HG03175 (cell line): Measurements from ENCODE around the gene DIAPH3.
A peak's percentile ranks its signal among the peaks of the same experiment; 100 is the strongest.
"Not testable (repeated sequence)": the region's sequence is repeated elsewhere in the genome, so short reads cannot be mapped to it uniquely, and the experiment has no call there.

Source experiments
- ATAC-seq: cut with Tn5 transposase; IDR thresholded peaks from one replicate; pipeline ENCODE4 v1.9.1; 2021; ENCODE audit warnings: mild to moderate bottlenecking, moderate library complexity; ENCODE audit not compliant: unreplicated experiment

DIAPH3 gene, protein sequence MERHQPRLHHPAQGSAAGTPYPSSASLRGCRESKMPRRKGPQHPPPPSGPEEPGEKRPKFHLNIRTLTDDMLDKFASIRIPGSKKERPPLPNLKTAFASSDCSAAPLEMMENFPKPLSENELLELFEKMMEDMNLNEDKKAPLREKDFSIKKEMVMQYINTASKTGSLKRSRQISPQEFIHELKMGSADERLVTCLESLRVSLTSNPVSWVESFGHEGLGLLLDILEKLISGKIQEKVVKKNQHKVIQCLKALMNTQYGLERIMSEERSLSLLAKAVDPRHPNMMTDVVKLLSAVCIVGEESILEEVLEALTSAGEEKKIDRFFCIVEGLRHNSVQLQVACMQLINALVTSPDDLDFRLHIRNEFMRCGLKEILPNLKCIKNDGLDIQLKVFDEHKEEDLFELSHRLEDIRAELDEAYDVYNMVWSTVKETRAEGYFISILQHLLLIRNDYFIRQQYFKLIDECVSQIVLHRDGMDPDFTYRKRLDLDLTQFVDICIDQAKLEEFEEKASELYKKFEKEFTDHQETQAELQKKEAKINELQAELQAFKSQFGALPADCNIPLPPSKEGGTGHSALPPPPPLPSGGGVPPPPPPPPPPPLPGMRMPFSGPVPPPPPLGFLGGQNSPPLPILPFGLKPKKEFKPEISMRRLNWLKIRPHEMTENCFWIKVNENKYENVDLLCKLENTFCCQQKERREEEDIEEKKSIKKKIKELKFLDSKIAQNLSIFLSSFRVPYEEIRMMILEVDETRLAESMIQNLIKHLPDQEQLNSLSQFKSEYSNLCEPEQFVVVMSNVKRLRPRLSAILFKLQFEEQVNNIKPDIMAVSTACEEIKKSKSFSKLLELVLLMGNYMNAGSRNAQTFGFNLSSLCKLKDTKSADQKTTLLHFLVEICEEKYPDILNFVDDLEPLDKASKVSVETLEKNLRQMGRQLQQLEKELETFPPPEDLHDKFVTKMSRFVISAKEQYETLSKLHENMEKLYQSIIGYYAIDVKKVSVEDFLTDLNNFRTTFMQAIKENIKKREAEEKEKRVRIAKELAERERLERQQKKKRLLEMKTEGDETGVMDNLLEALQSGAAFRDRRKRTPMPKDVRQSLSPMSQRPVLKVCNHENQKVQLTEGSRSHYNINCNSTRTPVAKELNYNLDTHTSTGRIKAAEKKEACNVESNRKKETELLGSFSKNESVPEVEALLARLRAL

DNA sequence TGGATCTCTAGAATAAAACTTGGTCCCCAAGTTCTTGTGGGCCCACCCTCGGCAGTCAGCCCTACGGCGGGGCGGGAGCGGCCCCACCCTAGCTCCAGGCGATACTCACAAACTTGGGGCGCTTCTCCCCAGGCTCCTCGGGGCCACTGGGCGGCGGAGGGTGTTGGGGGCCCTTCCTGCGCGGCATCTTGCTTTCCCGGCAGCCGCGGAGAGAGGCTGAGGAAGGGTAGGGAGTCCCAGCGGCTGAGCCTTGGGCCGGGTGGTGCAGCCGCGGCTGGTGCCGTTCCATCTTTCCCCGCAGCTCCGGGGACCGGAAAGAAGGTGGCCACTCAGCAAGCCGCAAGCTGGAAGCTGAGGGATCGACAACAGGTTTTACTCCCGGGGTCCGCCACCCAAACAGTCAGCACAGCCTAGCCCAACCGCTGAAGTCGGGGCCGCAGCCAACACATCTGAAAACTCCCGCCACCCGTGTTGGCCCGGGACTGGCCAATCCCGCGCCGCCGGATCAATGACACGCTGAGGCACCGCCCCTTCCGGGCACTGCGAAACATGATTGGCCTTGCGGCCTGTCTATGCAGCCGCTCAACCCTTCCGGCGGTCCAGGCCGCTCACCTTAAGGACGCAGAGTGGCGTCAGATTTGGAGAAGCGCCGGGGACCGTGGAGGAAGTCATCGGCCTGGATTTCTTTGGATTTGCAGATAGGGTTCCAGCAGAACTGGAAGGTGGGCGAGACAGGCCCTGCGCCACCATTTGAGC is at the start of gene DIAPH3:
Gene DIAPH3 (minus strand): TSS at position 451 of the 756 bp plus-strand sequence. CDS start 162 bp downstream, at position 289.
- peak; percentile 98 for ATAC-seq

DNA sequence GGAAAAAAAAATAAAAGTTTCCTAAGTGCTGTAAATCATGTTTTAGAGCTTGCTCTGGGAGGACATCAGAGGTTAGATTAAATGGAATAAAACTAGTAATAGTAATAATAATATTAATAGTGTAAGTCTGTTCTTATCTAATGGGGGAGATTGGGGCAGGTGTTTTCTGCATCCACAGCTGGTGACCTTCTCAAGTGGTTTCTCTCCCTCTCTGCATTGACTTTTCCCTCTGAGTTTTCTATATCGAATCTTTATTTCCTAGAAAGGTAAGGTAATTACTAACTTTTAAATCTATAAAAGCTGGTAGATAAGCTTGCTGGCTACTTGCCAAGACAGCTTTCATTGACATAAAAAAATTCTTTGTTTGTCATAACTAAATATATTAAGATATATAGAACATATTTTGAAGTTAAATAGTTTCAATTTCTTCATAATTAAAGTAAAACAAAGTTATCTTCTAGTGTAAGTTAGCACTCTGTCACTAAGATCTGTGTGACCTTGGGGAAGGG is 49.6 kb upstream of the DIAPH3 start:
- no peak for ATAC-seq

DNA sequence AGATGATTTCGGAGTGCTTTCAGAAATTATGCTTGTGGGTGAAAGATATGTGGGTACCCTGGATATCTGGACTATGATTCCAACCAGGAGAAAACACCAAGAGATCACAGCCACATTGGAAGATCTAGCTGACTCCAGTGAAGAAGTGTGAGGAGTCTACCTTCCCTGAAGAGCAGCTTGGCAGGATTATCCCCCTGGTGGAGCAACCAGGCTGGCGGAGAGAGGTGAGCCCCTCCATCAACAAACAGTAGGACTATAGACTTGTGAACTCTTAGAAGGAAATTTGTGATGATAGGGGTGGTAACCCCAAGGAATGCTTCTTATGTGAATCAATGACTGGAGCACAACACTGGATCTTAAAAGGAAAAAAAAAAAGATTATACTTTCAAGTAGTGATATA is 47.8 kb upstream of the DIAPH3 start:
- ATAC-seq: no peak

DNA sequence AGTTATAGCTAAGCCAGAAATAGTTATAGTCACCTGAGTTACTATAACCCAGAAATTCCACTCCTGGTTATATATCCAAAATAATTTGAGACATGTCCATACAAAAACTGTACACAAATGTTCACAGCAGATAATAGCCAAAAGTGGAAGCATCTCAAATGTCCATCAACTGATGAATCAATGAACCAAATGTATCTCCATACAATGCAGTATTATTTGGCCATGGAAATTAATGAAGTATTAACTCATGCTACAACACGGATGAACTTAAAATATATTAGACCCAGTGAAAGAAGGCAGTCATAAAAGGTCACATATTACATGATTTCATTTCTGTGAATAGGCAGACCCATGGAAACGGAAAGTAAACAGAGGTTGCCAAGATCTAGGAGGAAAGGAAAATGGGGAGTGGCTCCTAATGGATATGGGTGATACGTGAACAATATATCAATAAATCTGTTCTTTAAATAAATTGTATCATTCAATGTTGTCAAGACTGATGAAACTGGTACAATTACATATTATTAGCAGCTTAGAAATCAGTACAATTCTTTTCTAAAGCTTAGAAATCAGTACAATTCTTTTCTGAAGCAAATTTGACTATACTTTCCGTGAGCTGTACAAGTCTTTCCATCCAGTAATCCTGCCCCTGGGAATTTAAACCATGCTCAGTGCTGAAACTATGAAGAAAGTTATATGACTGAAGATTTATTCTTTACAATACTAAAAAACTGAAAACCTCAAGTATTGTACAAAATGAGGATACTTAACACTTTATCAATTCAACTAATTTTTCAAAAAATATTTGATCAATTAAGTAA is 47.0 kb upstream of the DIAPH3 start:
- ATAC-seq: no peak

DNA sequence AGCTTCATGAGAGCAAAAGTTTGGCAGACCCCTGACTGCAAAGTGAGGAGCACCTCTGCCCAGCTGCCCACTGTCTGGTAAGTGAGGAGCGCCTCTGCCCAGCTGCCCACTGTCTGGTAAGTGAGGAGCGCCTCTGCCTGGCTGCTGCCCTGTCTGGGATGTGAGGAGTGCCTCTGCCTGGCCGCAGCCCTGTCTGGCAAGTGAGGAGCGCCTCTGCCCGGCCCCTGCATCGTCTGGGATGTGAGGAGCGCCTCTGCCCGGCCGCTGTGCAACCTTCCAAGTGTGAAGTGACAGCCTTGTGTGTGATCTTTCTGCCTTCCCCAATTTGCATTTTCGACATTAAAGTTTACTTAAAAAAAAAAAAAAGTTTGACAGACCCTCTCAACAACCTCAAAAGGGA is 41.8 kb upstream of the DIAPH3 start:
- ATAC-seq: not testable (repeated sequence)

DNA sequence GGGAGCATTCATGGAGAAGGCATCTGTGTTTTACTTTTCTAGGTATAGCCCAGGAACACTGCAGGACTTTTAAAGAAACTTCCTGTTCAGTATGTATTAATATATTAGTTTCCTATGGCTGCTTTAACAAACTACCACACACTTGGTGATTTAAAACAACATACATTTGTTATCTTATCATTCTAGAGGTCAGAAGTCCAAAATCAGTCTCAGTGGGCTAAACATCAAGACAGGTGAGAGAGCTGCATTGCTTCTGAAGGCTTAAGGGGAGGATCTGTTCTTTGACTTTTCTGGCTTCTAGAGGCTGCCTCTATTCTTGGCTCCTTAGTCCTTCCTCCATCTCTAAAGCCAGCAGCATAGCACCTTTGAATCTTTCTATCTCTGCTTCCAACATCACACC is 37.6 kb upstream of the DIAPH3 start:
- no peak for ATAC-seq

DNA sequence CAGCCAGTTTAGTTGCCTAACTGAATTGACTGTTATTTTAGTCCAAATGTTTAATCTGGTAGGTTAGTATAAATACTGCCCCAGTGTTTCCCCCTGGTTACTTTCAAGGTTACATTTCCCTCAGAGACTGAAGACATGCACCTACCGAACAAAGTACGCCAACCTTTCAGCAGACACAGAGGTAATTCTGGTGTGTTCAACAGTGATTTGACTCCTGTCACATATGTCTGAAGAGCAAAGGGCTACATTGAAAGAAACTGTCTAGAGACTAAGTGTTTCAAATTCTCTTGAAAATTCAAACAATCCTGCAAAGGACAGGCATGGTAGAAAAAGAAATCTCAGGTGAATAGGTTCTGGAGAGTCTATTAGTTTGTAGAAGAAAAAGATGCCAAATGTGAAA is 32.2 kb upstream of the DIAPH3 start:
- ATAC-seq: not testable (repeated sequence)

DNA sequence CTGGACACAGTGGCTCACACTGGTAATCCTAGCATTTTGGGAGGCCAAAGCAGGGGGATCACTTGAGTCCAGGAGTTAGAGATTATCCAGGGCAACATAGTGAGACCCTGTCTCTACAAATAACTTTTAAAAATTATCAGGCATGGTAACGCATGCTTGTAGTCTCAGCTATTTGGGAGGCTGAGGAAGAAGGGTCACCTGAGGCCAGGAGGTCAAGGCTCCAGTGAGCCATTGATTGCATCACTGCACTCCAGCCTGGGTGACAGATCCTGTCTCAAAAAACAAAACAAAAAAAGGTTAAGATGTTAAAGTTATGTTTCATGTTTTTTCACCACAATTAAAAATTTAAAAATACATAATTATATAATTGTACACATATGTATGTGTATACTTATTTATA is 19.2 kb upstream of the DIAPH3 start:
- ATAC-seq: no peak

DNA sequence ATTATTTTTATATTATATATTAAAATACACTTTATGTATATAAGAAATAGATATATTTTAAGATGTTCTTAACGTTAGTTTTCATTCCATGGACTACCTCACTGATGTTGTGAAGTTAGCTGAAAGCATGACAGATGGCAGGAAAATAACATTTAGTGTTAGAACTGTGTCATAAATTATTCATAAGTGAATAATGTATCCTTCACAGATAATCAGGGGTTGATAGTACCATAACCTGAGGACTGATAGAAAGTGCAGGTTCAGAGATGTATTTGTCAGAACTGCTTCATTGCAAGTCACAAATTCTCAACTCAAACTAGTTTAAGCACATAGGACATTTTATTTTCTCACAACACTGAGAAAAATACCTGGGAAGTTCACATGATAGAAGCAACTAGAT is 14.6 kb upstream of the DIAPH3 start:
- ATAC-seq: no peak

DNA sequence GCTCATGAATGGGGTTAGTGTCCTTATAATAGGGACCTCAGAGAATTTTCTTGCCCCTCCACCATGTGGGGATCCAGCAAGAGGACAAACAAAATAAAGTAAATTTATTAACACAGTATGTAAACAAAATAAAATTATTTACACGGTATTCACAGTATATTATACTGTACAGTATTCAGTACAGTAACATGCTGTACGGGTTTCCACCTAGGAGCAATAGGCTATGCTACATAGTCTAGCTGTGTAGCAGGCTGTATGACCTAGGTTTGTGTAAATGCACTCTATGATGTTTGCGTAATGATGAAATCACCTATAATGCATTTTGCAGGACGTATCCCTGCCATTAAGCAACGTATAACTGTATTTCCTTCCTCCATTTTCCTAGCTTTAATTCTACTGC is 11.8 kb upstream of the DIAPH3 start:
- ATAC-seq: no peak

DNA sequence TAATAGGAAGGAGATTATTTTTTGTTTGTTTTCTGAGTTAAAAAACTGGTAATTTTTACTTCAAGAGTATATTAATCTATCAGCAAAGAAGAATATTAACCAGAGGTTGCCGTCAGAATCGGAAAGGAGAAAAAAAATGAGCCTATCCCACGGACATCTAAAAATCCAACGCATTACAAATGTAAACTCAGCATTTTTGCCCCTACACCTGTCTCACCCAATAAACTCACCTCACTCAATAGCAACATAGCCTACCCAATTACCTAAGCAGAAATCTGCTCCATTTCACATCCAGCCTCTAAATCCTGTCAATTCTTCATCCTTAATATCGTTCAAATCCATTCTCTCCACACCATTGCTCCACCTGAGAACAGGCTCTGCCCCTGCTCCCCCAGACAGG is 10.4 kb upstream of the DIAPH3 start:
- no peak for ATAC-seq

DNA sequence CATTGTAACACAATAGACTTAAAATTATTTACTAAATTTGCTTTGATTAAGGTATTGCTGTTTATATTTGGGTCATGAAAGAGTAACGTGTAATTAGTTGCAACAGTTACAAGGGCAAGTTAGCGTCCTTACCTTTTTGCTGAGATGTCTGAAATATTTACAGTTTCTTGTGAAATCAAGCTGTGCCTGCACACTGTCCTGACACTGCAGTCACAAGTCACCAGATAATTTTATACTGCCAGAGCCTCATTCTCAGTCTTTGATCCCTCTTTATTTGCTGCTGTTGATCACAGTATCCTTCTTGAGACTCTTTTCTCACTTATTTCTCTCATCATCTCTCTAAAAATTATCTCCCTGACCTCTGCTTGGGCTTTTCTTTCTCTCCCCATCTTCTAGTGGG is 8.4 kb upstream of the DIAPH3 start:
- no peak for ATAC-seq

DNA sequence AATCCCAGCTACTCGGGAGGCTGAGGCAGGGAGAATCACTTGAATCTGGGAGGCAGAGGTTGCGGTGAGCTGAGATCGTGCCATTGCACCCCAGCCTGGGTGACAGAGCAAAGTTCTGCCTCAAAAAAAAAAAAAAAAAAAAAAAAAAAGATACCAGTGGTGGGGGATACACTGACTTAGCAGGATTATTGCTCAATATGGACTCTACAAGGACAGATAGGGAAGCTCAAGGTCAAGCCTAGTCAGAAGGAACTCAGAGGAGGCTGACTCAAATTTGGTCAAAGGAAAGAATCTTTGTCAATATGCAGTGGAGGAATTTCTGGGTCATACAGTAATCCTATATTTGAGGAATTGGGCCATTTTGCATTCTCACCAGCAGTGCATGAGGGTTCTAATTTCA is 6.7 kb upstream of the DIAPH3 start:
- ATAC-seq: no peak

DNA sequence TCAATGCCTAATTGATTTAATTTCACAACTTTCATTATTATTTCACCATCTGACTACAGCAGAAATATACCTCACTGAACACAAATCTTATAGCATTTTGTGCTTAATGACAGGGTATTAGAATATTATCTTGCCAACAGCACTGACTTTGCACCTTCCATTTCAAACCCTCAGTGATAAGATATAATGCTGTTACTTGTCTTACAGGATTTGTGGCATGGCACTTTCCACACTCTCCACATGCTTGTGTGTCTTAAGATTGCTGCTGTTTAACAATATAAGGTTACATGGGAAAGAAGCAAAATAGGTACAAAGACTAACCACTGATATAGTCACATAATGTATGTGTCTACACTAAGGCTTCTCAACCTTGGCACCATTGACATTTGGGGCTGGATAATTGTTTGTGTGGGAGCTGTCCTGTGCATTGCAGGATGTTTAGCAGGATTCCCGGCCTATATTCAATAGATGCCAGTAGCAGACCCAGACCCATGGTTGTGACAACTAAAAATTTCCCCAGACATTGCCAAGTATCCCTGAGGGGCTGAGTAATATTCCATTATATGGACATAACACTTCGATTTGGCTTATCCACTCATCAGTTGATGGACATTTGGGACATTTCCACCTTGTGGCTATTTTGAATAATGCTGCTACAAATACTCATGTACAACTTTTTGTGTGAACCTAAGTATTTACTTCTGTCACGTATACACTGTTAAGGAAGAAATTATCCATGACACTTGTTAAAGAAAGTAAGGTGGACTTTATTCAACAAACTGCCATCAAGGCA is 5.7 kb upstream of the DIAPH3 start:
- ATAC-seq: no peak

DNA sequence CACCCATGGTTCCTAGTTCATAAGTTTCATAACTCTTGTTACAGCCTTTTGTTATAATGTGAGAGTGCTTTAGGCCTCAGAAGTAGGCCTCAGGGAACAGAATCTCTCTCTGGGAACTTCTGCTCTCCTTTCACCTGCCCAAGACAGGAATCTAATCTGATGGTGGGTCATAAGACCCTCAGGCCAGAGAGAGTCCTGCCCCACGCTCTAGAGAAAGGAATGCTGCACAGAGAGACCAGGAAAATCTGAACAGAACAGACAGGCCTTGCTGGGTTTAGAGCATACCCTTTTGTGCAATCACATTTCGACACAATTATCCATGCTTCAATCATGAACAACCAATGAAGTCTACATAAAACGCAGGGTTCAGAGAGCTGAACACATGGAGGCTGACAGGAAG is 3.4 kb upstream of the DIAPH3 start:
- ATAC-seq: no peak

DNA sequence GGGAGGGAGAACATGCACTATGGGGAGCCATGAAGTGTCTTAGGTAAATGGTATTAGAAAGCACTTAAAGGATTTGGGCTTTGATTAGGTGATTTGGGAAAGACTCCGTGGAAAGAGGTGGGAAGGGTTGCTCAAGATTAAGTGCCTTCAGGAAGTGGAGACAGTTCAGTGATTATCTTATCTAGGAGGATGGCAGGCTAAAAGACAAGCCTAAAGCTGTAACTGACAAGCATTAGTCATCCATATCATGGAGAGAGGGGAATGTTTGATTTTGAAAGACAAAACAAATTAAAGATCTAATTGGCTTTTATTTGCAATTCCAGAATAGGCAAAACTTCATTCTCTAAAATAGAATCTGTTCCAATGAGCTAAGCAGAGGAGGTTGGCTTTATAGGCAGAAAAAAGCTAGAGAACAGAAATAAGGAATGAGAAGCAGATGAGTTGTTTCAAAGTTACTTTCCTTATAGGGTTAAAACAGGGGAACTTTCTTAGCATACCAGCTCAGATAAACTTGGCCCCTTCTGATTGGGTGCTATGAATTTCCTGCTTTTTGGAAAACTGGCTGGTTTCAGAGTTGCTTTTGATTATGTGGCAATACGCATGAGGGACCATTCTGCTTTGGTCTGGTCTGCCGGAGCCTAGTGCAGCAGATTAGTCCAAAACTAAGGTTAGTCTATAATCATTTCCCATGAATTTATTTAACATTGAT is 1.8 kb upstream of the DIAPH3 start:
- ATAC-seq: no peak

DNA sequence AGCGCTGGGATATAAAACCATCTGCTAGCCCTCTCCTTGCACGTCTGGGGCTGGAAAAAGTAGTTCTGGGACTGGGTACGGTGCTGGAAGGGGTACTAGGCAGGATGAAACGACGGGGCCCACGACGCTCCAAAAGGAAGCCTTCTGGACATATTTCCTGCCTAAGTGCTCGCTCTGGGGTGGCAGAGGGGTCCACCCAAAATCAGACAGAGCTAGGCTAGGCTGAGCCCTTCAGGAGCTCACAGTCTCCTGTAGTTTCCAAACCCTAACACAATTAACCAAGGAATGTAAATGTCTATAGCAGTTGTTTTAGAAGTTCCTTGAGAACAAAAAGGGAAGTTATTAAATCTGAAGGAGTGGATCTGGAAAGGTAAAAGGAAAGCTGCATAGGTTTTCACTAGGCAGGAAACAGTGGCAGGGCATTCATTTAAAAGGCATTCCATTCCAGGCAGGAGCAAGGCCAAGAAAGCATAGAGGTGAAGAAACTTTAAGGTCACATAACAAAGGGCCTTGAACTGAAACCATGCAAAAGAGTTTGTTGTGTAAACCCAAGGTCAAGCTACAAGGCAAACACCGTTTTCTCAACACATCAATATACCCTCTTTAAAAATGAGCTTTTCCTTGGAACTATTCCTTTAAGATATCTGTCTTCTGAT is 634 bp upstream of the DIAPH3 start:
- ATAC-seq: peak; percentile 21

DNA sequence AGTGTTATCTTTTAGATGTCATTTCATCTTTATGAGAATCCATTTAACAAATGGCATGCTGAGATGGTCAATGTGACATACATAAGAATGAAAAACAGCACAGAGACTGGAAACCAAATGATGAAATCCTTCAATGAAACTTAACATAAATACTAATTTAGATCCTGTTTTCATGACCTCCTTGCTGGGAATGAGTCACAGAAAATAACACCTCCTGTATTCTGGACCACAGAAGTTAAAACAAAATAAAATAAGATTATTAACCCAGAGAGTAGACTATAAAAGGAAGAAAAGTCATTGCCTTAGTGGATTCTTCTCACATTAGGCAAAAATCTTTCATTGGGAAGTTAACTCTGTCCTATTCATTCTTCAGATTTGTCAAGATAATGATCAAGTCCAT is 1.6 kb downstream of the DIAPH3 start:
- ATAC-seq: peak; percentile 14
